Osteoblast (primary cell): ENCODE measurements around the gene CCDC12. TPM values are rescaled to one million over a fixed set of nuclear protein-coding genes. Genes with fewer than 3 reads are reported as not detected.

Experiments used
- DNase-seq: peaks from one replicate; pipeline ENCODE4 v3.0.0; 2011; ENCODE audit warnings: low spot score, mixed read lengths; ENCODE audit not compliant: insufficient read length; ENCODE audit errors: missing footprints
- H2AFZ ChIP-seq: 2 replicates; pipeline ENCODE4 v1.6.0; 2011; ENCODE audit warnings: mild to moderate bottlenecking, low read length
- H3K27ac ChIP-seq: 2 replicates; pipeline ENCODE4 v1.5.1; 2011; ENCODE audit warnings: mild to moderate bottlenecking, low read depth, low read length, moderate library complexity
- H3K27me3 ChIP-seq: 2 replicates; pipeline ENCODE4 v1.6.0; 2012; ENCODE audit warnings: mild to moderate bottlenecking, control low read depth, inconsistent platforms, low read length, moderate library complexity; ENCODE audit not compliant: insufficient read depth
- H3K36me3 ChIP-seq: 2 replicates; pipeline ENCODE4 v1.5.1; 2011; ENCODE audit warnings: mild to moderate bottlenecking, low read length, control low read depth, moderate library complexity; ENCODE audit not compliant: insufficient read depth
- H3K4me1 ChIP-seq: 2 replicates; pipeline ENCODE4 v1.5.1; 2011; ENCODE audit warnings: mild to moderate bottlenecking, low read length, control low read depth, moderate library complexity; ENCODE audit not compliant: insufficient read depth
- H3K4me2 ChIP-seq: 2 replicates; pipeline ENCODE4 v1.6.0; 2011; ENCODE audit warnings: mild to moderate bottlenecking, low read length; ENCODE audit not compliant: insufficient read depth
- H3K4me3 ChIP-seq: fragments of 200-600 bp; sonication (generic); 3 replicates; pipeline ENCODE4 v1.5.1; 2012; ENCODE audit warnings: mild to moderate bottlenecking, low read length, inconsistent platforms; ENCODE audit not compliant: insufficient read depth
- H3K79me2 ChIP-seq: 2 replicates; pipeline ENCODE4 v1.6.0; 2012; ENCODE audit warnings: mild to moderate bottlenecking, low read length, control low read depth, inconsistent platforms; ENCODE audit not compliant: insufficient read depth
- H3K9me3 ChIP-seq: 2 replicates; pipeline ENCODE4 v1.5.1; 2011; ENCODE audit warnings: low read depth, low read length, control low read depth
- H4K20me1 ChIP-seq: 2 replicates; pipeline ENCODE4 v1.6.0; 2012; ENCODE audit warnings: mild to moderate bottlenecking, low read length, control low read depth; ENCODE audit not compliant: insufficient read depth
- total RNA-seq: library from RNA; depleted of rRNA; stranded (reverse); fragments of >200 nt; gene quantifications from 2 replicates; pipeline ENCODE4 v1.2.3, GENCODE V29; 2012
- TF ChIP-seq, protein P1 (sequence below): IDR thresholded peaks from 2 replicates; pipeline ENCODE4 v1.5.1; 2011; ENCODE audit warnings: mild to moderate bottlenecking, low read depth, low read length, moderate library complexity; ENCODE audit errors: extremely low read depth

Gene CCDC12
- total RNA-seq, 1 donor = 20.6 TPM

DNA sequence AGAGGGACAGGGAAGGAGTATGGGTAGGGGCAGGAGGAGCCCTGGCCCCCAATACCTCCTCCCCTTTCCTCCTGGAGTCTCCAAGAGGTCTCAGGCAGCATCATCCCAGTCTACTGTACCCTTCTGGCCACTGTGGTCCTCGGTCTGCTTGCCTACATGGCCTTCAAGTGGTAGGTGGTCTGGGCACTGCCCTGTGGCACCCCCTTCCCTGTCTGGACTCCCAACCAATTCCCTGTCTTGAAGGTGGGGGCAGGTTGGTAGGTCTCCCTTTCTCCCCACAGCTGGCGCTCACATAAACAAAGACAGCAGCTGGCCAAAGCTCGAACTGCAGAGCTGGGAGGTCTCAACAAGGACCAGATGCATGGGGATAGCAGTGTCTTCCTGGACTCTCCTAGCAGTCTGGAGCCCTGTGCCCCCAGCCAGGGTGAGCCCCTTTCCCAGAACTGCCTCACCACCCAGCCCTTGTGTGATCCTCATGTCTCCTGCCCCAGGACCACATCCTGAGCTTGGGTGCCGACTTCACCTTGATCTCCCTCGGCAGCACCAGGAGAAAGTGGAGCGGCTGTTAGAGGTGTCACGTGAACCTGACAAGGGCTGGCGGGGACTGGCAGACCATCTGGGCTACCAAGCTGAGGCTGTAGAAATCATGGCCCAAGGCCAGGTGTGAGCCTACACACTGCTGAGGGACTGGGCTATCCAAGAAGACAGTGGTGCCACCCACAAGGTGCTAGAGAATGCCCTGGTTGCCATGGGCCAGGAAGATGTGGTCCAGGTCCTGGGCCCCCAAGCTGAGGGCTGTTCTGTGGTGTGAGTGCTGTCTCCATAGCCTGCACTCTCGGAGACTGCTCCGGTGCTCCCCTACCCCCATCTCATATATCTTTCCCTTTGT is 36.0 kb upstream of the CCDC12 start:
- Histone ChIP-seq H3K9me3 (no peaks in the 10 kb centered on the region), H3K27ac (no peak overlapping the region), H3K4me3 (no peak overlapping the region), H3K4me2 (no peak overlapping the region), H3K4me1 (peaks cover 32% of the 10 kb centered on the region), H3K79me2 (no peaks in the 10 kb centered on the region), H3K27me3 (no peaks in the 10 kb centered on the region), H2AFZ (no peak overlapping the region), H3K36me3 (peaks cover 5% of the 10 kb centered on the region), H4K20me1 (peaks cover 7% of the 10 kb centered on the region)
- DNase-seq = peak; percentile 71
- TF ChIP-seq, protein P1, sequence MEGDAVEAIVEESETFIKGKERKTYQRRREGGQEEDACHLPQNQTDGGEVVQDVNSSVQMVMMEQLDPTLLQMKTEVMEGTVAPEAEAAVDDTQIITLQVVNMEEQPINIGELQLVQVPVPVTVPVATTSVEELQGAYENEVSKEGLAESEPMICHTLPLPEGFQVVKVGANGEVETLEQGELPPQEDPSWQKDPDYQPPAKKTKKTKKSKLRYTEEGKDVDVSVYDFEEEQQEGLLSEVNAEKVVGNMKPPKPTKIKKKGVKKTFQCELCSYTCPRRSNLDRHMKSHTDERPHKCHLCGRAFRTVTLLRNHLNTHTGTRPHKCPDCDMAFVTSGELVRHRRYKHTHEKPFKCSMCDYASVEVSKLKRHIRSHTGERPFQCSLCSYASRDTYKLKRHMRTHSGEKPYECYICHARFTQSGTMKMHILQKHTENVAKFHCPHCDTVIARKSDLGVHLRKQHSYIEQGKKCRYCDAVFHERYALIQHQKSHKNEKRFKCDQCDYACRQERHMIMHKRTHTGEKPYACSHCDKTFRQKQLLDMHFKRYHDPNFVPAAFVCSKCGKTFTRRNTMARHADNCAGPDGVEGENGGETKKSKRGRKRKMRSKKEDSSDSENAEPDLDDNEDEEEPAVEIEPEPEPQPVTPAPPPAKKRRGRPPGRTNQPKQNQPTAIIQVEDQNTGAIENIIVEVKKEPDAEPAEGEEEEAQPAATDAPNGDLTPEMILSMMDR = no peak

DNA sequence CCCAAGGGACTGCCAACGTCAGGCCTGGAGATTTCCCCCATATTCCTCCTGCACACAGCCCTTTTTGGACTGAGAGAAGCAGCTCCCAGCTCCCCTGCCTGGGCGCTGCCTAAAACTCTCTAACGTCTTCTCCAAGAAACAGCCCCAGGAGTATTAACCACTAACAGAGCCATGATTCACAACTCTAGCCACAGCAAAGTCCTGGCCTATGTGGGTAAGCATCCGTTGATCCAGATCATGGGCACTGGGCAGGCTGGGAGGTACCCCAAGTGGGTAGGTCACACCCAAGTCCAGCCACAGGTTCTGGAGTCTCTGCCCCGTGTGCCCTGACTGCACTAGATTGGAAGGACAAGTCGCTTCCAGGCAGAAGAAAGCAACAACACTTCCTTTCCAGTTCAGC is 34.8 kb upstream of the CCDC12 start:
- H3K36me3 ChIP-seq = peaks cover under 1% of the 10 kb centered on the region
- TF ChIP-seq, protein P1 = no peak

DNA sequence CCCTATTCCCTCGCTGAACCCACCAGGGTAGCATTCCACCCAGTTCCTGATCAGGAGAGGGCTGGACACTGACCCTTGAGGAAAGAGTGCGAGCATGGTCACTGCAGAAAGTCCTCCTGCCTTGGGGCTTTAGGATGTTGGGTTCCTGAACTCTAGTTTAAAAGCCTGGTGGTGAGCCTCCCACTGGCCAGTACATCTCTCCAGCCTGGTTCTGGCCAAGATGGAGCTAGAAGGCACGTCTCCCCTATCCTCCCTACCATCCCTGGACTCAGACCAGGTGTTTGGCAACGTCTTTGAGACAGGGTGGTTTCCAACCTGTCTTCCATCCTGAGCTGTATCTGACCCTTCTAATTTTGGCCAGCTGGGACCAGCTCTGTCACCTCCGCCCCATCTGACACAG is 34.4 kb upstream of the CCDC12 start:
- Histone ChIP-seq H3K27me3 (no peaks in the 10 kb centered on the region), H3K79me2 (no peaks in the 10 kb centered on the region), H3K9me3 (no peaks in the 10 kb centered on the region), H2AFZ (no peak overlapping the region), H3K4me2 (no peak overlapping the region), H4K20me1 (no peaks in the 10 kb centered on the region), H3K4me1 (peaks cover 15% of the 10 kb centered on the region), H3K4me3 (no peak overlapping the region), H3K36me3 (no peaks in the 10 kb centered on the region), H3K27ac (no peak overlapping the region)
- TF ChIP-seq, protein P1 = no peak
- DNase-seq = peak; percentile 61

More for the DNA sequence above, 34.8 kb upstream of the CCDC12 start:
- Histone ChIP-seq H3K79me2 (no peaks in the 10 kb centered on the region), H4K20me1 (peaks cover 3% of the 10 kb centered on the region), H3K27ac (no peak overlapping the region), H3K27me3 (no peaks in the 10 kb centered on the region), H3K4me2 (no peak overlapping the region), H3K9me3 (no peaks in the 10 kb centered on the region), H2AFZ (no peak overlapping the region), H3K4me1 (peaks cover 20% of the 10 kb centered on the region), H3K4me3 (no peak overlapping the region)
- DNase-seq = peak; percentile 92

DNA sequence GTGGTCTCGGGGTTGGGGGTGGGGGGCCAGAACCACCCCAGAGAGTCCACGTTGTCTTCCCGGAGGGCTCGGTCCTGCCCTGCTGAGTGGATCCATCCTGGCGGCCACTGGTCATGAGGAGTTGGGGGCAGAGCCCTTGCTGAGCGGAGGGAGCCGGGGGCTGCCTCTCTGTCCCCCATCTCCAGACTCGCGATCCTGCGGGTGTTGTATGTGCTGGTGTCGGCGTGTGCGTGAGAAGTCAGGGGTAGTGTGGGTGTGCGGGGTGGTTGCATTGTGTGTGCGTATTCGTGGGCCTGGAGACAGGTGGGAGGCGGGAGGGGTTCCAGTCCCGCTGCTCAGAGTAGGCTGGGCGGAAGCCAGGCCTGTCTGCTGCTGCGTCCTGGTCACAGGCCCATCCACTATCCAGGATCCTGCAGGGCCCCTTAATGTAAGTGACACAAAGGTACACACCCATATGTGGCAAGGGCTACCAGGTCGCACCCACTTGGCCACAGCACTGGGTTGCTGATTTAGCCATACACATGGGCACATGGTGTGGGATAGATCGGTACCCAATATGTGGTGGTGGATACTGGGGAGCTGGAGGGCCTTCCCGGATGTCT is 33.7 kb upstream of the CCDC12 start:
- H3K4me3 ChIP-seq = peak overlapping the region; percentile 75

More for the DNA sequence above, 33.7 kb upstream of the CCDC12 start:
- peak overlapping the region; percentile 91 for H3K4me2 ChIP-seq
- H3K4me1 ChIP-seq = peaks cover 15% of the 10 kb centered on the region
- H3K27ac ChIP-seq = peak overlapping the region; percentile 78
- H4K20me1 ChIP-seq = no peaks in the 10 kb centered on the region
- no peaks in the 10 kb centered on the region for H3K27me3 ChIP-seq
- peak overlapping the region; percentile 89 for H2AFZ ChIP-seq
- no peaks in the 10 kb centered on the region for H3K79me2 ChIP-seq
- TF ChIP-seq, protein P1 = no peak
- no peaks in the 10 kb centered on the region for H3K9me3 ChIP-seq
- no peak for DNase-seq
- H3K36me3 ChIP-seq = no peaks in the 10 kb centered on the region
